AG04449 (cell line): ENCODE results near the gene FERMT2.
A peak's percentile ranks its signal among the peaks of the same experiment; 100 is the strongest.

Source experiments
- CTCF ChIA-PET: fragments of 350-600 bp; formaldehyde crosslinking; extraction: SDS; loops from one replicate; lab custom pipeline; 2021; ENCODE audit warnings: antibody characterized with exemption; lab: Yijun Ruan, JAX
- POLR2A ChIA-PET: fragments of 400-600, 350-600 bp; formaldehyde crosslinking; extraction: SDS; loops from one replicate; lab custom pipeline; 2020; ENCODE audit warnings: antibody characterized with exemption, inconsistent platforms; lab: Yijun Ruan, JAX
- DNase-seq: peaks from one replicate; pipeline ENCODE4 v3.0.0-alpha.2; 2010; ENCODE audit warnings: low read depth, low spot score
- H3K4me3 ChIP-seq: 2 replicates; pipeline ENCODE4 v1.5.1; 2011; ENCODE audit warnings: low read depth, mild to moderate bottlenecking, control low read depth, low read length
- CTCF ChIP-seq: IDR thresholded peaks from one replicate; pipeline ENCODE4 v1.5.1; 2011; ENCODE audit warnings: mild to moderate bottlenecking, moderate library complexity, low read length, control low read depth, inconsistent platforms; ENCODE audit not compliant: insufficient read depth; ENCODE audit errors: missing control alignments

Gene FERMT2

GRCh38 chr14:52948836-52949235, 2.0 kb downstream of the FERMT2 start:
- POLR2A ChIA-PET = no interaction called here
- no peak for TF ChIP-seq CTCF
- H3K4me3 ChIP-seq = peak overlapping the region; percentile 99
- CTCF ChIA-PET = interaction anchor here (1.0 to 2.3 kb wide), 5 partner anchors 11 to 123 kb away, joined by 3 to 14 read pairs (median 6); no protein-coding TSS in a partner anchor
- DNase-seq = no peak

GRCh38 chr14:52948039-52948438, 2.8 kb downstream of the FERMT2 start:
- H3K4me3 ChIP-seq = peak overlapping the region; percentile 99
- no peak for TF ChIP-seq CTCF
- POLR2A ChIA-PET = no interaction called here
- CTCF ChIA-PET = interaction anchor here (1.0 to 2.3 kb wide), 4 partner anchors 10 to 107 kb away, joined by 3 to 14 read pairs (median 7); no protein-coding TSS in a partner anchor
- no peak for DNase-seq

GRCh38 chr14:52944254-52944653, 6.6 kb downstream of the FERMT2 start:
- no peak for DNase-seq
- H3K4me3 ChIP-seq = no peak overlapping the region
- ChIA-PET CTCF (interaction anchor here (0.6 to 2.8 kb wide), 2 partner anchors 8 to 22 kb away, joined by 3 to 13 read pairs; no protein-coding TSS in a partner anchor), POLR2A (no interaction called here)
- no peak for TF ChIP-seq CTCF

- ChIA-PET POLR2A (interaction anchor here (0.7 to 1.0 kb wide), 2 partner anchors 10 to 115 kb away, joined by 3 to 5 read pairs; no protein-coding TSS in a partner anchor), CTCF (interaction anchor here (1.3 kb wide), 1 partner anchor 11 kb away, joined by 3 read pairs; no protein-coding TSS in a partner anchor)
- DNase-seq = no peak
- no peak overlapping the region for H3K4me3 ChIP-seq
- TF ChIP-seq CTCF = no peak
Measured at GRCh38 chr14:52939427-52939826, 11.4 kb downstream of the FERMT2 start.

- H3K4me3 ChIP-seq = no peak overlapping the region
- TF ChIP-seq CTCF = no peak
- ChIA-PET POLR2A (interaction anchor here (0.6 kb wide), 1 partner anchor 14 kb away, joined by 3 read pairs; no protein-coding TSS in a partner anchor), CTCF (interaction anchor here (0.6 to 2.2 kb wide), 3 partner anchors 11 to 117 kb away, joined by 3 to 8 read pairs (median 3); partner anchors contain the start of gene FERMT2)
- no peak for DNase-seq
Measured at GRCh38 chr14:52937869-52938268, 13.0 kb downstream of the FERMT2 start.

- TF ChIP-seq CTCF = no peak
- ChIA-PET CTCF (interaction anchor here (2.2 kb wide), 1 partner anchor 11 kb away, joined by 8 read pairs; no protein-coding TSS in a partner anchor), POLR2A (interaction anchor here (0.6 kb wide), 1 partner anchor 14 kb away, joined by 3 read pairs; no protein-coding TSS in a partner anchor)
- DNase-seq = no peak
- H3K4me3 ChIP-seq = no peak overlapping the region
Measured at GRCh38 chr14:52937306-52937705, 13.5 kb downstream of the FERMT2 start.
